Gastrocnemius medialis (tissue), 4 donors: Measurements from ENCODE around the gene SEC61A1. TPM values are rescaled to one million over a fixed set of nuclear protein-coding genes. Genes with fewer than 3 reads are reported as not detected.

Experiments
- ATAC-seq, 2 donors: fragments of 150-250 bp; one replicate each; pipeline ENCODE4 v1.9.1; 2016
- DNase-seq, 2 donors: peaks; one replicate each; pipeline ENCODE4 v3.0.0-alpha.2; 2019
- H3K27ac ChIP-seq, 4 donors: fragments of 200-600 bp; sonication (generic); 1 replicate in 1 of 4; 2 replicates in 3 of 4; pipeline ENCODE4 v1.5.1; 2016 to 2018; ENCODE audit warnings: mild to moderate bottlenecking in 2 of 4, moderate library complexity in 1 of 4
- H3K27me3 ChIP-seq, 3 donors: fragments of 200-600 bp; sonication (generic) in 2 of 3; 1 replicate in 1 of 3; 2 replicates in 2 of 3; pipeline versions ENCODE4 v1.5.1 to v1.6.0; 2016 to 2019; ENCODE audit warnings: mild to moderate bottlenecking in 1 of 3, moderate library complexity in 1 of 3
- H3K36me3 ChIP-seq, 2 donors: fragments of 200-600 bp; sonication (generic) in 1 of 2; one replicate each; pipeline ENCODE4 v1.5.1; 2017 to 2018
- H3K4me1 ChIP-seq, 2 donors: fragments of 200-600 bp; sonication (generic) in 1 of 2; one replicate each; pipeline ENCODE4 v1.5.1; 2016 to 2017; ENCODE audit warnings: mild to moderate bottlenecking in 2 of 2
- H3K4me3 ChIP-seq, 4 donors: fragments of 200-600 bp; sonication (generic) in 3 of 4; 1 replicate in 1 of 4; 2 replicates in 3 of 4; pipeline ENCODE4 v1.5.1; 2016 to 2019; ENCODE audit warnings: mild to moderate bottlenecking in 2 of 4
- H3K9me3 ChIP-seq, 3 donors: fragments of 200-600 bp; sonication (generic) in 2 of 3; 1 replicate in 1 of 3; 2 replicates in 2 of 3; pipeline ENCODE4 v1.5.1; 2016 to 2019
- CTCF ChIP-seq, 5 experiments: fragments of 450-650 bp in 3 of 5; fragments of 200-600 bp in 2 of 5; sonication (generic) in 2 of 5; IDR thresholded peaks in 4 of 5; conservative IDR thresholded peaks in 1 of 5; 1 replicate in 4 of 5; 2 replicates in 1 of 5; pipeline ENCODE4 v1.5.1; 2016 to 2019; ENCODE audit warnings: antibody characterized with exemption in 5 of 5, mild to moderate bottlenecking in 3 of 5, moderate library complexity in 3 of 5
- POLR2A ChIP-seq, 2 donors: fragments of 450-650 bp; IDR thresholded peaks; one replicate each; pipeline ENCODE4 v1.6.1; 2017; ENCODE audit warnings: antibody characterized with exemption in 2 of 2, mild to moderate bottlenecking in 2 of 2, moderate library complexity in 2 of 2
- in situ Hi-C, 4 donors: fragments of 200-750 bp; cut with MboI; loops; one replicate each; pipeline versions ENCODE4 v1.15.0 to v1.8.0; 2017; ENCODE audit warnings: low sequenced_read_pairs in 4 of 4
- intact Hi-C: fragments of 100-400 bp; cut with DNase I; formaldehyde crosslinking; loops from one replicate; pipeline ENCODE4 v1.15.1; 2023; ENCODE audit warnings: low total_unique reads
- total RNA-seq, 4 donors: library from RNA; depleted of rRNA; stranded (reverse); fragments of >200 nt; gene quantifications; one replicate each; pipeline versions ENCODE4 v1.1.0 to v1.2.3, GENCODE V29; 2016

SEC61A1 gene
- total RNA-seq, 4 donors from 2014 or later: 81.6 to 135 (median 106) TPM

GRCh38 chr3:128041344-128041743 is 10.9 kb upstream of the SEC61A1 start:
- Histone ChIP-seq H3K27me3 (no peaks in the 10 kb centered on the region), H3K4me3 (no peak overlapping the region), H3K27ac (no peak overlapping the region), H3K4me1 (no peaks in the 10 kb centered on the region), H3K9me3 (no peaks in the 10 kb centered on the region), H3K36me3 (no peaks in the 10 kb centered on the region)
- TF ChIP-seq CTCF (IDR thresholded peaks at IDR 0.05 in 4 of 5, conservative IDR thresholded peaks at IDR 0.05 in 1 of 5): no peak
- TF ChIP-seq POLR2A (IDR thresholded peaks at IDR 0.05): no peak
- DNase-seq: no peak
- intact Hi-C loops (no loop called here), in situ Hi-C loops (no loop called here)
- no peak for ATAC-seq

GRCh38 chr3:128050597-128050996 is 1.6 kb upstream of the SEC61A1 start:
- Histone ChIP-seq H3K9me3 (no peaks in the 10 kb centered on the region), H3K4me3 (no peak overlapping the region), H3K4me1 (peaks cover 29 to 34% of the 10 kb centered on the region in 2 donors), H3K27ac (no peak overlapping the region), H3K36me3 (peaks cover 0 to 10% of the 10 kb centered on the region in 2 donors), H3K27me3 (no peaks in the 10 kb centered on the region)
- ATAC-seq (no peak), DNase-seq (no peak)
- in situ Hi-C loops (no loop called here), intact Hi-C loops (loop anchor here (5.0 kb wide), 2 partner anchors 98 to 378 kb away; partner anchors contain the start of gene ABTB1)
- TF ChIP-seq CTCF (IDR thresholded peaks at IDR 0.05 in 4 of 5, conservative IDR thresholded peaks at IDR 0.05 in 1 of 5) (no peak), POLR2A (IDR thresholded peaks at IDR 0.05) (no peak)

- Histone ChIP-seq H3K4me3 (peak overlapping the region; percentile 83 to 96 (median 88)), H3K36me3 (peaks cover 0 to 18% of the 10 kb centered on the region in 2 donors), H3K4me1 (peaks cover 34 to 38% of the 10 kb centered on the region in 2 donors), H3K9me3 (no peaks in the 10 kb centered on the region), H3K27me3 (no peaks in the 10 kb centered on the region), H3K27ac (peak overlapping the region; percentile 82 to 99 (median 95))
- in situ Hi-C loops (no loop called here), intact Hi-C loops (loop anchor here (5.0 kb wide), 2 partner anchors 99 to 379 kb away; partner anchors contain the start of gene ABTB1)
- no peak for DNase-seq
- no peak for ATAC-seq
- no peak for TF ChIP-seq CTCF (IDR thresholded peaks at IDR 0.05 in 4 of 5, conservative IDR thresholded peaks at IDR 0.05 in 1 of 5)
- no peak for TF ChIP-seq POLR2A (IDR thresholded peaks at IDR 0.05)
Observed at GRCh38 chr3:128051459-128051836, 789 bp upstream of the SEC61A1 start.

- Histone ChIP-seq H3K27me3 (no peaks in the 10 kb centered on the region), H3K4me1 (peaks cover 34 to 40% of the 10 kb centered on the region in 2 donors), H3K36me3 (peaks cover 0 to 28% of the 10 kb centered on the region in 2 donors), H3K9me3 (no peaks in the 10 kb centered on the region), H3K27ac (peak overlapping the region; percentile 86 to 99 (median 95)), H3K4me3 (peak overlapping the region; percentile 68 to 96 (median 94))
- intact Hi-C loops: loop anchor here (2.0 to 5.0 kb wide), 5 partner anchors 22 to 380 kb away; partner anchors contain the start of genes ABTB1 and KBTBD12
- TF ChIP-seq CTCF (IDR thresholded peaks at IDR 0.05 in 4 of 5, conservative IDR thresholded peaks at IDR 0.05 in 1 of 5) (no peak), POLR2A (IDR thresholded peaks at IDR 0.05) (no peak)
- DNase-seq (peak; percentile 70 to 83), ATAC-seq (peak; percentile 73 to 76)
- in situ Hi-C loops: no loop called here
Observed at GRCh38 chr3:128052595-128053351, 536 bp downstream of the SEC61A1 start.
